ENCODE measurements around the gene KLHL8. TPM values are rescaled to one million over a fixed set of nuclear protein-coding genes. Genes with fewer than 3 reads are reported as not detected.

Gene KLHL8
- total RNA-seq, 1 donor from 2014 or later: 5.4 TPM

- intact Hi-C loops (cut with DNase I): no loop called here
- H3K27me3 ChIP-seq: no peaks in the 10 kb centered on the region
- TF ChIP-seq, protein P1, sequence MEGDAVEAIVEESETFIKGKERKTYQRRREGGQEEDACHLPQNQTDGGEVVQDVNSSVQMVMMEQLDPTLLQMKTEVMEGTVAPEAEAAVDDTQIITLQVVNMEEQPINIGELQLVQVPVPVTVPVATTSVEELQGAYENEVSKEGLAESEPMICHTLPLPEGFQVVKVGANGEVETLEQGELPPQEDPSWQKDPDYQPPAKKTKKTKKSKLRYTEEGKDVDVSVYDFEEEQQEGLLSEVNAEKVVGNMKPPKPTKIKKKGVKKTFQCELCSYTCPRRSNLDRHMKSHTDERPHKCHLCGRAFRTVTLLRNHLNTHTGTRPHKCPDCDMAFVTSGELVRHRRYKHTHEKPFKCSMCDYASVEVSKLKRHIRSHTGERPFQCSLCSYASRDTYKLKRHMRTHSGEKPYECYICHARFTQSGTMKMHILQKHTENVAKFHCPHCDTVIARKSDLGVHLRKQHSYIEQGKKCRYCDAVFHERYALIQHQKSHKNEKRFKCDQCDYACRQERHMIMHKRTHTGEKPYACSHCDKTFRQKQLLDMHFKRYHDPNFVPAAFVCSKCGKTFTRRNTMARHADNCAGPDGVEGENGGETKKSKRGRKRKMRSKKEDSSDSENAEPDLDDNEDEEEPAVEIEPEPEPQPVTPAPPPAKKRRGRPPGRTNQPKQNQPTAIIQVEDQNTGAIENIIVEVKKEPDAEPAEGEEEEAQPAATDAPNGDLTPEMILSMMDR (IDR thresholded peaks at IDR 0.05): no peak
- H3K4me1 ChIP-seq: no peaks in the 10 kb centered on the region
- DNase-seq (ENCODE audit: low spot score in 2 of 2): no peak
- H3K4me3 ChIP-seq: no peak overlapping the region
- H3K36me3 ChIP-seq: no peaks in the 10 kb centered on the region
- no peaks in the 10 kb centered on the region for H3K9me3 ChIP-seq
- H3K27ac ChIP-seq: no peak overlapping the region
Measured at GRCh38 chr4:87192145-87192919, 28.1 kb downstream of the KLHL8 start.

DNA sequence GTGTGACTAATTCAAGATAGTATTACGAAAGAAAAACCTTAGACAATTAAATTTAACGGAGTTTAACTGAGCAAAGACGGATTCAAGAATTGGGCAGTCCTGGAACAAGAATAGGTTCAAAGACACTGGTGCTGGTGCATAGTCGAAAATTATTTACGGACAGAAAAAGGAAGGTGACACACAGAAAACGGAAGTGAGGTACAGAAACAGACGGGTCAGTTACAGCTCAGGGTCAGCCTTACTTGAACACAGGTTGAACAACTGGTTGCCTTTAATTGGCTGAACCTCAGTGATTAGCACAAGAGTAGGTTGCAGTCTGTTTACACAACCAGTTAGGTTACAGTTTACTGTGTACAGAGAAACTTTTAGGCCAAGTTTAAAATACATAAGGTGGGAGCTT, 31.5 kb downstream of the KLHL8 start:
- H3K4me3 ChIP-seq: no peak overlapping the region
- no peaks in the 10 kb centered on the region for H3K4me1 ChIP-seq
- DNase-seq (ENCODE audit: low spot score in 2 of 2): no peak
- H3K36me3 ChIP-seq: no peaks in the 10 kb centered on the region
- TF ChIP-seq, protein P1 (IDR thresholded peaks at IDR 0.05): no peak
- H3K27ac ChIP-seq: no peak overlapping the region
- intact Hi-C loops (cut with DNase I): no loop called here
- no peaks in the 10 kb centered on the region for H3K27me3 ChIP-seq
- H3K9me3 ChIP-seq: no peaks in the 10 kb centered on the region

- TF ChIP-seq, protein P1 (IDR thresholded peaks at IDR 0.05): no peak
- intact Hi-C loops (cut with DNase I): no loop called here
Measured at GRCh38 chr4:87188048-87188447, 32.4 kb downstream of the KLHL8 start.

DNA sequence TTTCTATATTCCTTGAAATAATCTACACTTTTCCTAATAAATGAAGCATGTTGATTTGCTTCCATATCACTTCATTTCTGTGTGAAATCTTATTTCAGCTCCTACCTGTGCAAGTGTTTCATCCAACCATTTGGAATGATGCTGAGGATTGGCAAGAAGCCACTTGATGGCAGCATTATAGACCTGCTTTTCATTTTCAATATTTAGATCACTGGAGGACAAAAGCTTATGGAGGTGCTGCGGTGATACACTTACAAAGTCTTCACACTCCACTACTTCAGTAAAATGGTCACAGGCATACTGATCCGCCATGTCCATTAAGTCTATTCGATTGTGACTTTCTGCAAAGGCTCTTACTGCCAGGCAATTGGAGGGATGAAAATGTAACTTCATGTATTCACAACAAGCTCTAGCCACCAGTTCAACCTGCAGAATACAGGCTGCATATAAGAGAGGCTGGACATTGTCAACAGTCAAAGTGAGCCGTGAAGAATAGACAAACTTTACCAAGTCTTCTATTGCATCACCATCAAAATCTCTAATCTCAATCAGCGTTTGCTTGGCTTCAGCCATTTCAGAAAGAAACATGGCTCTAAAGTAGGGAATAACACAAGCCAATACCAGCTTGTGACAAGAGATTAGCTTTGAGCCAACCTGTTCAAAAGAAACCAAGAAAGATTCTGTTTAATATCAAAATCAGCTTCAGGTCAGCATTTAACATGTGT, 35.1 kb downstream of the KLHL8 start:
- no peaks in the 10 kb centered on the region for H3K9me3 ChIP-seq
- intact Hi-C loops (cut with DNase I): no loop called here
- no peaks in the 10 kb centered on the region for H3K4me1 ChIP-seq
- no peak overlapping the region for H3K4me3 ChIP-seq
- DNase-seq (ENCODE audit: low spot score in 2 of 2): no peak
- TF ChIP-seq, protein P1 (IDR thresholded peaks at IDR 0.05): no peak
- H3K27me3 ChIP-seq: no peaks in the 10 kb centered on the region
- H3K36me3 ChIP-seq: no peaks in the 10 kb centered on the region
- H3K27ac ChIP-seq: no peak overlapping the region

More at GRCh38 chr4:87188048-87188447, 32.4 kb downstream of the KLHL8 start:
- no peaks in the 10 kb centered on the region for H3K36me3 ChIP-seq
- H3K27ac ChIP-seq: no peak overlapping the region
- H3K27me3 ChIP-seq: no peaks in the 10 kb centered on the region
- H3K4me3 ChIP-seq: no peak overlapping the region
- no peaks in the 10 kb centered on the region for H3K9me3 ChIP-seq
- no peaks in the 10 kb centered on the region for H3K4me1 ChIP-seq
- no peak for DNase-seq (ENCODE audit: low spot score in 2 of 2)

- Histone ChIP-seq H3K27ac (no peak overlapping the region), H3K9me3 (no peaks in the 10 kb centered on the region), H3K4me3 (no peak overlapping the region), H3K36me3 (peaks cover 0 to 4% of the 10 kb centered on the region in 2 donors), H3K4me1 (no peaks in the 10 kb centered on the region), H3K27me3 (no peaks in the 10 kb centered on the region)
- TF ChIP-seq, protein P1 (IDR thresholded peaks at IDR 0.05): no peak
- intact Hi-C loops (cut with DNase I): no loop called here
- DNase-seq (ENCODE audit: low spot score in 2 of 2): no peak
Measured at GRCh38 chr4:87180767-87181166, 39.7 kb downstream of the KLHL8 start.
